ENCODE data around the gene RPP21. TPM values are rescaled to one million over a fixed set of nuclear protein-coding genes. Genes with fewer than 3 reads are reported as not detected.

Gene RPP21
- total and polyA plus RNA-seq, 2 of the 8 experiments (the other 6 are each of a cell fraction or from before 2014, with no cell fraction given), result 63.0 to 219 TPM

GRCh38 chr6:30361661-30362060, 16.7 kb downstream of the RPP21 start:
- Histone ChIP-seq H4K8ac (ENCODE audit: extremely low read depth, insufficient read depth, low read length) (no peak overlapping the region), H3K4ac (replicated peaks; ENCODE audit: insufficient read length, low read depth, low read length) (no peak overlapping the region), H2BK120ac (replicated peaks; ENCODE audit: low read depth, low read length) (no peak overlapping the region), H3K9ac (replicated peaks in 1 of 4; ENCODE audit: extremely low read depth in 1 of 4, low read depth in 3 of 4, low read length in 3 of 4) (no peak overlapping the region), H2BK20ac (ENCODE audit: low read length) (no peak overlapping the region), H4K91ac (replicated peaks; ENCODE audit: insufficient read length, low read length) (no peak overlapping the region), H3K36me3 (ENCODE audit: control insufficient read depth in 2 of 4, insufficient read depth in 4 of 4, low read length in 3 of 4) (no peaks in the 10 kb centered on the region), H3K9me3 (ENCODE audit: insufficient read depth in 2 of 2, low read depth in 1 of 2, low read length in 1 of 2) (no peaks in the 10 kb centered on the region), H2BK12ac (ENCODE audit: low read depth, low read length) (no peak overlapping the region), H2AK5ac (ENCODE audit: low read depth, low read length) (no peak overlapping the region), H2BK15ac (ENCODE audit: low read length) (no peak overlapping the region), H3K23ac (ENCODE audit: insufficient read length) (no peak overlapping the region), H3K14ac (ENCODE audit: insufficient read length) (no peak overlapping the region), H3K4me2 (ENCODE audit: insufficient read depth in 1 of 2, low read depth in 2 of 2, low read length in 2 of 2) (no peak overlapping the region), H3K4me1 (replicated peaks in 1 of 4; ENCODE audit: control insufficient read depth in 3 of 4, insufficient read depth in 4 of 4, low read length in 3 of 4) (peaks cover 0 to 3% (median 0%) of the 10 kb centered on the region in 4 experiments; a peak in 1 of 7 replicates), H2BK5ac (ENCODE audit: low read depth, low read length) (no peak overlapping the region), H3K23me2 (ENCODE audit: low read depth, low read length) (peaks cover 5% of the 10 kb centered on the region), H3K27ac (ENCODE audit: low read depth, low read length) (no peak overlapping the region), H3K18ac (ENCODE audit: extremely low read depth, low read length) (no peak overlapping the region), H3K4me3 (ENCODE audit: extremely low read depth in 1 of 4, insufficient read depth in 2 of 4, low read depth in 3 of 4, low read length in 4 of 4) (no peak overlapping the region), H4K20me1 (replicated peaks in 1 of 2; ENCODE audit: control insufficient read depth in 1 of 2, insufficient read depth in 2 of 2, low read length in 2 of 2) (peaks cover 0 to 1% of the 10 kb centered on the region in 2 experiments), H4K5ac (ENCODE audit: insufficient read length, low read depth, low read length) (no peak overlapping the region), H3K79me2 (ENCODE audit: control insufficient read depth in 1 of 2, insufficient read depth in 2 of 2, low read length in 2 of 2) (no peaks in the 10 kb centered on the region), H2AFZ (ENCODE audit: low read length) (no peak overlapping the region), H3K27me3 (replicated peaks in 1 of 4; ENCODE audit: control insufficient read depth in 3 of 4, extremely low read depth in 1 of 4, insufficient read depth in 3 of 4, low read length in 3 of 4) (peaks cover 0 to 4% (median 2%) of the 10 kb centered on the region in 4 experiments; a peak in 3 of 7 replicates), H3K79me1 (ENCODE audit: low read depth, low read length) (no peaks in the 10 kb centered on the region), H3K56ac (replicated peaks; ENCODE audit: insufficient read length, low read depth, low read length) (no peak overlapping the region)
- DNase-seq (ENCODE audit: low read depth in 1 of 2, low spot score in 2 of 2), result no peak
- CTCF ChIA-PET (ENCODE audit: partially characterized antibody), result interaction anchor here (1.0 kb wide), 1 partner anchor 21 kb away, joined by 3 read pairs; no protein-coding TSS in a partner anchor
- TF ChIP-seq SP2 (IDR thresholded peaks at IDR 0.05; ENCODE audit: low read length) (no peak), TBP (IDR thresholded peaks at IDR 0.05; ENCODE audit: low read depth, low read length) (no peak), RNF2 (IDR thresholded peaks at IDR 0.05; ENCODE audit: borderline replicate concordance, low read depth, low read length, missing control alignments, poor library complexity, severe bottlenecking) (no peak), PHF8 (conservative IDR thresholded peaks at IDR 0.05; ENCODE audit: low read depth, low read length) (no peak), TCF12 (IDR thresholded peaks at IDR 0.05; ENCODE audit: low read depth, low read length) (no peak)
- POLR2A ChIA-PET (ENCODE audit: partially characterized antibody), result no interaction called here
- FAIRE-seq, result no peak
- WGBS, 2 experiments (ENCODE audit: extremely low coverage in 1 of 2, insufficient coverage in 1 of 2, insufficient read length in 1 of 2, insufficient replicate concordance in 2 of 2, low coverage in 1 of 2, low lambda C conversion rate in 2 of 2, missing lambda C conversion rate in 1 of 2), result 95% methylated on average over 2 of the region's 2 CpGs; no CpG with 5 or more reads in 1 of the 2 experiments

Measured in H1 (cell line).